HG03066 (cell line): Measurements from ENCODE around the gene GNE.
"Not testable (repeated sequence)": the region's sequence is repeated elsewhere in the genome, so short reads cannot be mapped to it uniquely, and the experiment has no call there.

Experiments used
- ATAC-seq: cut with Tn5 transposase; IDR thresholded peaks from one replicate; pipeline ENCODE4 v1.9.1; 2021; ENCODE audit warnings: low read depth; ENCODE audit not compliant: unreplicated experiment

GNE gene

DNA sequence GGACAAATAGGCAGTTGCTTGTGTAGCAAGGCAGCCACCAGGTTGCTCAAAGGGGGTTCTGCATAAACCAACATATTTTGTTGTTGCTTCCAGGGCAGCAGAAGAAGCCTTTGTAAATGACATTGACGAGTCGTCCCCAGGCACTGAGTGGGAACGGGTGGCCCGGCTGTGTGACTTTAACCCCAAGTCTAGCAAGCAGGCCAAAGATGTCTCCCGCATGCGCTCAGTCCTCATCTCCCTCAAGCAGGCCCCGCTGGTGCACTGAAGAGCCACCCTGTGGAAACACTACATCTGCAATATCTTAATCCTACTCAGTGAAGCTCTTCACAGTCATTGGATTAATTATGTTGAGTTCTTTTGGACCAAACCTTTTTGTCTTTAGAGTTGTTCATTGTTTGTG lies 46.7 kb downstream of the GNE start:
- ATAC-seq, result no peak

DNA sequence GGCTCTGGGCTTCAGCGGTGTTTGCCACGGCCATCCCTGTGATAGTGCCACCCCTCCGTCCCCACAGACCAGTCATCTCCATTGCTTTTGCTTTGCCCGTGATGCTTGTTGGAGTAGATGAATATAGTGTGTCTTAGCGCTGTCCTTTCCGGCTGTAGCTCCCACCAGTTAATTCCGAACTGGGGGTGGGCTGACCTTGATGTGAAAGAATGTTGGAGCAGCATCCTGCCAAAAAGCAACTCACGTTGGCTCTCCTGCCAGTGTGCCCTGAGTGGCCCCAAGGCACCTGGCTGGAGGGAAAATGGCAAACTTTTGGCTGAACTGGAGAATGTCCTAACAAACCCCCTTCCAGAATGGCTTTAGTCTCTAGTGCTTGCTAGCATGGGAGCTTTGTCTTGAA lies 47.5 kb downstream of the GNE start:
- ATAC-seq, result no peak

DNA sequence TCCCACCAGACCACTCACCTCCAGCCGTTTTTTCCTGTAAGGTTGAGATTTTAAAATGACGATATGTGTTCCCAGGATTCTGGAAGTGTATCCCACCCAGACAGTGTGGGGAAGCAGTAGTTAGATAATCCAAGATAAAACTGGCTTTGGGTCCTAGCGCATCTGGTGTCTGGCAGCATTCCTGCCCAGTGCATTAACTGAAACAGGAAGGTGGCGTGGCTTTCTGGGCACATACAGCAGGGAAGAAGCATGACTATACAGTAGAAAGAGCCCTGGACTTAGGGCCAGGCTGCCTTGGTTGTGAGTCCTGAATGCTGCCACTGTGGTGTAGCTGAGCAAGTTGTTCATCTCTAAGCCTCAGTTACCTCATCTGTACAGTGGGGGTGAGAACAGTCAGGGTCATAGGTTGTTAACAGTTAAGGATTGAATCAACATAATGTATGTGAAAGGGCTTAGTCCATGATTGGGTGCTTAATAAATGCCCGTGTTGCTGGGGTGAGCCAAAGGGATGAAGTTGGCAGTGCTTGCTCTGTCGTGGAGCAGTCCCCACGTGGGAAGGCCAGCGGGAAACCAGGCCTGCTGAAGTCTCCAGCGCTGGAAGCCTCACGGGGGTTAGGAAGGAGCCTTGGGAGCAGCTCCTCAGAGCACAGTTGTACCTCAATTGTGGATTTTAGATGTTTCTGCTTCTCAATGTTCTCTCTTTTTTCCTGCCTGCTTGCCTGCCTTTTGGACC lies 49.6 kb downstream of the GNE start:
- no peak for ATAC-seq

- ATAC-seq, result no peak
Measured at GRCh38 chr9:36207546-36208012, 50.7 kb downstream of the GNE start.

DNA sequence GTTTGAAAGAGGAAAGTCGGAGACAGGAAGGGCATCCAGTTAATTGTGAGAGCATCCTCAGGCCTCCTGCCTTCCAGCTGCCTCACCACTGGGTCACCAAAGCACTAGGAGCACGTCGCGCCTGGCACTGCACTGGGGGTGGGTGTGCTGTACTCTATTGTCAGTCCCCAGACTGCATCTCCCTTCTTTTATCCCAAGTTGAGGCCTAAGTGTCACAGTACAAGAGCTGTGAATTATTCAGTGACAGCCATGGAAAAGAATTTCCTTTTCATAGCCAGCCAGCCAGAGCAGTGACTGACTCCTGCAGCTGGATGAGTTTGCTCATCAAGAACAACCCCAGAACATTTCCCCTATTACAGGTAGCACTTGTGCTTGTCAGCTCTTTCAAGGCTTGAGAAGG lies 51.2 kb downstream of the GNE start:
- ATAC-seq, result no peak

GRCh38 chr9:36204906-36205547 lies 53.2 kb downstream of the GNE start:
- ATAC-seq, result no peak

DNA sequence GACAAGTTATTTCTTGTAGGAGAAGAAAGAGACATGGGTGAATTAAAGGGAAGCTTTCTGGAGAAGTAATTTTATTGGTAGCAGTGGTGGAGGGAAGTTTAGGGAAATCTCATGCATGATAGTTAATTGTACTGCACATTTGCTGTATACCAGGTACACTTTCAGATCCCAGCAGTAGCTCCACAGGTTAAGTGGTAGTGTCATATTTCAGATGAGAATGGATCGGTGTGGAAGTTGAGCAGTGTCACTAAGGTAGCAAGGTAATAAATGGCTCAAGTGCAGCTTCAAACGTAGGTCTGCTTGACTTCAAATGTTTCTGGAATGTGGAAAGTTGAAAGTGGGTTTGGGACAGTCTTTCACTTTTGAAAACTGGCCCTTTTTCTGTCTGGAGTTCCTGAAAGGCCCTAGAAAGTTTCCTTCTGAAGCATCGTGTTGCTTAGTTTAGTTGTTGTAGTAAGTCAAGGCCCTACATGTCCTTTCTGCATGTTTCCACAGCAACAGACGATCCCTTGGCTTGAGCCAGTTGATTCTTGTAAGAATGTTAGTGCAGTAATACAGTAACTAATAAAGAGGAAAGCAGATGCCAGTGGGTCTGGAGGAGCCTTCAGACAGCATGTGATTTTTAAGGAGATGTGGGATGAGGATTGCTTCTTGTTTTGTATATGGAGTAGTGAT lies 63.8 kb downstream of the GNE start:
- no peak for ATAC-seq

DNA sequence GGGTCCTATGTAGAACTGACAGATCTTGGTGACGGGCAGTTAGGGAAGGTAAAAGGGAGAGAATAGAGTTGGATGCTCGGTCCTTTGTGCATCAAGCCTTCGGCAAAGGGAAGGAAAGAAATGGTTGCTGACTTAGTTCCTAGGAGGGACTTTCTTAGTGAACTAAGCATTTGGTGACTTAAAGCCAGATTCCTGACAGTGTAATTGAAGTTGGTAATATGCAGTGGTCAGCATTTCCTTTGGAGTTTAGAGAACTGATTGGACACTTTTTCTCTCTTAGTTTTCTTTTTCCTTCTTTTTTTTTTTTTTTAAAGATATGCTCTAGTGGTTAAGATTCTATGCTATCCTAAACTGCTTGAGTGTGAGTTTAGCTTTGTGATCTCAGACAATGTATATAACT lies 65.2 kb downstream of the GNE start:
- no peak for ATAC-seq

- ATAC-seq, result no peak
Measured at GRCh38 chr9:36192196-36192595, 66.1 kb downstream of the GNE start.

GRCh38 chr9:36191686-36192085 lies 66.6 kb downstream of the GNE start:
- no peak for ATAC-seq

GRCh38 chr9:36191290-36191645 lies 67.0 kb downstream of the GNE start:
- ATAC-seq, result no peak

DNA sequence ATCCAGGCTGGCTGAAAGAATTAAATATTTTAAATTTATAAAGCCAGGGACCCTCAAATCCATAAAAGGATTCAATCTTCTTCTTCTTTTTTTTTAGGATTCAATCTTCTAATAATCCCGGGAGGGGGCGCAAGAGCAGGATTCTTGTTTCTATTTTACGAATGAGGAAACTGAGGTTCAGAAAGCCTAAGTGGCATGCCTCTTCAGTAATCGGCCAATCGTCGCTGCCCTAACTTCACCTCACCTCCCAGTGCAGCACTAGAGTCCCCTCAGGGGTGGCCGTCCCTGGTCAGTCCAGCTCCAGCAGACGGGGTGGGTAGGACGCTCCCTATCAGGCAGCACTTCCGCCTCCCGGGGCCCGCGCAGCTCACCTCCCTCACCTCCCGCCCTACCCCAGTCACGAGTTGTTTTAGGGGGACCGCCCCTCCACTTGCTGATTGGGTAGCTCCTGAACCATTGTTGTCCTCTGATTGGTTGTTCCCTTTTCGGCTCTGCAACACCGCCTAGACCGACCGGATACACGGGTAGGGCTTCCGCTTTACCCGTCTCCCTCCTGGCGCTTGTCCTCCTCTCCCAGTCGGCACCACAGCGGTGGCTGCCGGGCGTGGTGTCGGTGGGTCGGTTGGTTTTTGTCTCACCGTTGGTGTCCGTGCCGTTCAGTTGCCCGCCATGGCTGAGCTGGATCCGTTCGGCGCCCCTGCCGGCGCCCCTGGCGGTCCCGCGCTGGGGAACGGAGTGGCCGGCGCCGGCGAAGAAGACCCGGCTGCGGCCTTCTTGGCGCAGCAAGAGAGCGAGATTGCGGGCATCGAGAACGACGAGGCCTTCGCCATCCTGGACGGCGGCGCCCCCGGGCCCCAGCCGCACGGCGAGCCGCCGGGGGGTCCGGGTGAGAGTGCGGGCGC lies 67.6 kb downstream of the GNE start, which contains the start of gene CLTA:
Gene CLTA (plus strand): TSS at position 534 of the 902 bp plus-strand sequence. CDS start 136 bp downstream, at position 670.
- ATAC-seq, result peak; percentile 98

- no peak for ATAC-seq
Measured at GRCh38 chr9:36189976-36190375, 68.3 kb downstream of the GNE start.

DNA sequence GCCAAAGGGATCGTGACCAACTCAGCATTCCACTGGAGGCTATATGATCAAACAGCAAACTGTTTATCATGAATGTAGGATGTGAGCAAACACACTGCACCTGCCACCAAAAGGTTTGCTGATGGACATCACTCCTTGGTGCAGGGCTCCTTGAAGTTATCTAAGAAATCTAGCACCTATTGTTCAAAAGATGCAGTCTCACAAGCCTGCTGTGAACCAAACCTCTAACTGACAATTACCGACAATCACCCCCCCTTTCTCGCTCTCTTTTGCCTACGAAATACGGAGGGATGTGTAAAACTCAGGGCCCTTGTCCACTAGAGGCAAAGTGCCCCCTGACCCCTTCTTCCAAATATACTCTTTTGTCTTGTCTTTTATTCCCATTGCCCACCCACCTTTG lies 70.0 kb downstream of the GNE start:
- ATAC-seq, result no peak

DNA sequence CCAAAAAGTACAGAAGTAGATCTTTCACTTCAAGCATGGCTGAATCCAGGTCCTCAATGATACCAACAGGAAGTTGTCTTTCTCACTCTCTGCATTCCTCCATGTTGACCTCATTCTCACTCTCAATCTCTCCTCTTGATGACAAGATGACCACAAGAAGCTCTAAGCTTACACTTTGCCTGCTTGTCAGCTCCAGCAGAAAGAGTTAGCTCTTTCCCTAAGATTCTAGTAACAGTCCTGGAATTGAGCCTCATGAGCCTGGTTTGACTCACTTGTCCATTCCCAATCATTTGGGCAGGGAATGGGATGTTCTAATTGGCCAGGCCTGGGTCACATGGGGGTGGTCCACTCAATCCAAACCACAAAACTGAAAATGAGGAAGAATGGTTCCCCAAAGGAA lies 70.8 kb downstream of the GNE start:
- no peak for ATAC-seq

DNA sequence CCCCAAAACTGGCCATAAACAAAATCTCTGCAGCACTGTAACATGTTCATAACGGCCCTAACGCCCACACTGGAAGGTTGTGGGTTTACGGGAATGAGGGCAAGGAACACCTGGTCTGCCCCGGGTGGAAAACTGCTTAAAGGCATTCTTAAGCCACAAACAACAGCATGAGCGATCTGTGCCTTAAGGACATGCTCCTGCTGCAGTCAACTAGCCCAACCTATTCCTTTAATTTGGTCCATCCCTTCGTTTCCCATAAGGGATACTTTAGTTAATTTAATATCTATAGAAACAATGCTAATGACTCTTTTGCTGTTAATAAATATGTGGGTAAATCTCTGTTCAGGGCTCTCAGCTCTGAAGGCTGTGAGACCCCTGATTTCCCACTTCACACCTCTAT lies 78.0 kb downstream of the GNE start:
- not testable (repeated sequence) for ATAC-seq

- ATAC-seq, result no peak
Measured at GRCh38 chr9:36177571-36177970, 80.7 kb downstream of the GNE start.

GRCh38 chr9:36176496-36176895 lies 81.8 kb downstream of the GNE start:
- ATAC-seq, result not testable (repeated sequence)

DNA sequence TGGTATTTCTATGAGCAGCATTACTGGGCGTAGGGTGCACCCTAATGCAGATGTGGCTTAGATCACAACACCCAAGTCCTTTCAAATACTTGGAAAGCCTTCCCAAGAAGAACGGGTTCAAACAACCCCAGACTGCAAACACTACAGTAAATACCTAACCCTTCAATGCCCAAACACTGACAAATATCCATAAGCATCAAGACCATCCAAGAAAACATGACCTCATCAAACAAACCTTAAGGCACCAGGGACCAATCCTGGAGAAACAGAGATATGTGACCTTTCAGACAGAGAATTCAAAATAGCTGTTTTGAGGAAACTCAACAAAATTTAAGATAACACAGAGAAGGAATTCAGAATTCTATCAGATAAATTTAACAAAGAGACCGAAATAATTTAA lies 83.0 kb downstream of the GNE start:
- not testable (repeated sequence) for ATAC-seq

DNA sequence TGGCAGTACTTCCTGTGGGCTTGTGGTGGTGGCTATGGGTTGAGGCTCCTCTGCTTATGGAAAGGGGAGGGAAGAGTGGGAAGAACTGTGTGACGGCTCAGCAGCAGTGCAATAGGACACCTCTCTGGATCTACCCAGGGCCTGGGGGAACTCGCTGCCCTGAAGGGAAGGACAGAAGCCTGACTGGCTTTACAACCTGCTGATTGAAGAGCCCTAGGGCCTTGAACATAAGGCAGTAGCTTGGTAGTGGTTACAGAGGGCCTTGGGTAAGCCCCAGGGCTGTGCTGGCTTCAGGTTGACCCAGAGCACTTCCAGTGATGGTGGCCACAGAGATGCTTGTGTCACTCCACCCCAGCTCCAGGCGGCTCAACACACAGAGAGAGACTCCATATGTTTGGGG lies 83.5 kb downstream of the GNE start:
- ATAC-seq, result no peak

DNA sequence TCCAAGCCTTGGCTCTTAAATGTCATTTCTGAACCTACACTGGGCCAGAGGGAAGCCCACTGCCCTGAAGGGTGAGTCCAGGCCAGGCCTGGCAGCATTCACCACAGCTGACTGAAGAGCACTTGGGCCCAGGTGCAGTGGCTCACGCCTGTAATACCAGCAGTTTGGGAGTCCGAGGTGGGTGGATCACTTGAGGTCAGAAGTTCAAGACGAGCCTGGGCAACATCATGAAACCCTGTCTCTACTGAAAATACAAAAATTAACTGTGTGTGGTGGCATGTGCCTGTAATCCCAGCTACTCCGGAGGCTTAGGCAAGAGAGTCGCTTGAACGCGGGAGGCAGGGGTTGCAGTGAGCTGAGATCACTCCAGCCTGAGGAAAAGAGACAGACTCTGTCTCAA lies 84.0 kb downstream of the GNE start:
- ATAC-seq, result no peak
